ENCODE results near the gene ASPG.

Gene ASPG

DNA sequence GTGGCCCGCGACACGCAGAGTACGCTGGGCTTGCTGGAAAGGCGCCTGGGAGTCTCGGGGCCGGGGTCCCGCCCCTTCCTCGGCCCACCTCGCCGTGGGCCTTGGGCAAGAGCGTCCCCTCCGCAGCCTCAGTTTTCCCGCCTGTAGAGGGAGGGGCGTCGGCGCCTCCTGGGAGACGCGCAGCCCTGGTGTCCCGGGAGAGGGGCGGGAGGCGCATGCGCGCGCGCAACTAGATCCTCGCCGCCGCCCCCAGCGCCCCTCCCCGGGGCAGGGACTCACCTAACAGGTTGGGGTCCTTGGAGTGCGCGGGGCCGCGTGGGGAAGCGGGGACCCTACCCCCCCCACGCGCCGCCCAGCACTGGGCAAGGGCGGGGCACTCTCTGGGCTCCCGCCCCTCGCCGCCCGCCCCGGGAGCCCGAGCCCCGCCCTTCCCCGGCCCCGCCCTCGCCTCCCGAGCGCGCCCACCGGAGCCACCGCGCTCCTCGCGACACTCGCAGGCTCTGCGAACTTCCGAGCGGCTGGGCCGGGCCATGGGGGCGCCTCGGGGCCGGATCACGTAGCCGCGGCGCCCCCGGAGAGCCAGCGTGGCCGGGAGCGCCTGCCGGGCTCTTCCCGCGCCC, 52.7 kb downstream of the ASPG start, which contains the start of gene KIF26A:
KIF26A (plus strand) TSS at position 490 of the 620 bp plus-strand sequence. CDS start 136 bp downstream, outside the sequence.
- DNase-seq, result no peak

- no peak for DNase-seq
Observed at GRCh38 chr14:104138718-104139459, 53.4 kb downstream of the ASPG start.

DNA sequence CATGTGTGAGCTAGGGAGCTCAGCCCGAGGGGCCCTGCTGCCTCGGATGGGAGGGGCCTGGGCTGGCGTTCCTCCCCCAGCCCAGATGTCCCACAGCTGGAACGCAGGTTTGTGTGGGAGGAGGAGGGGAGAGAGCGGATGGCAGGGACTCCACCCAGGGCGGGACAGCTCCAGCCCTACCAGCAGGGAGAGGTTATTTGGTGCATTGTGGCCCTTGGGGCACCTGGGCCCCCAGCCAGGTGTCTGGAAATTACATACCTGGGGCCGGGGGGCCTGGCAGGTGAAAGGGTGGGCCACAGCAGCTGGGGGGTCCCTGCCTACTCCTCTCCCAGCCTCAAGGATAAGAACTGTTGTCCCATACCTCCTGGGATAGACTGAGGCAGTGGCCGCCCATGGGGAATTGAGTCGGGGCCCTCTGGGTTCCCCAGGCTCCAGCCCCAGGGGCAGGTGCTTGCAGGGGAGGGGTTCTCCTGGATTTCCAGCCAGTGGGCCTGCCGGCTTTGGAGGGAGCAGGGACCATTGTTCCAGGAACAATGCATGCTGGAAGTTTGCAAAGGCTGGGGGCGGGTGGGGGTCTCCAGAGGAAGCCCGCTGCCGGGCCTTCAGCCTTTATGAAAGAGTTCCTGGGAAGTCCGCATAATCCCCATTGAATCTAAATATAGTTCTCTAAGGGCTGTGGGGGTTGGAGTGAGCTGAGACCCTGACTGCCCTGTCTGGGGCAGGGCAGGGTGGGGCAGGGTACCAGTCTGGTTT, 54.1 kb downstream of the ASPG start:
- no peak for DNase-seq

GRCh38 chr14:104140213-104140462, 54.6 kb downstream of the ASPG start:
- DNase-seq, result no peak

DNA sequence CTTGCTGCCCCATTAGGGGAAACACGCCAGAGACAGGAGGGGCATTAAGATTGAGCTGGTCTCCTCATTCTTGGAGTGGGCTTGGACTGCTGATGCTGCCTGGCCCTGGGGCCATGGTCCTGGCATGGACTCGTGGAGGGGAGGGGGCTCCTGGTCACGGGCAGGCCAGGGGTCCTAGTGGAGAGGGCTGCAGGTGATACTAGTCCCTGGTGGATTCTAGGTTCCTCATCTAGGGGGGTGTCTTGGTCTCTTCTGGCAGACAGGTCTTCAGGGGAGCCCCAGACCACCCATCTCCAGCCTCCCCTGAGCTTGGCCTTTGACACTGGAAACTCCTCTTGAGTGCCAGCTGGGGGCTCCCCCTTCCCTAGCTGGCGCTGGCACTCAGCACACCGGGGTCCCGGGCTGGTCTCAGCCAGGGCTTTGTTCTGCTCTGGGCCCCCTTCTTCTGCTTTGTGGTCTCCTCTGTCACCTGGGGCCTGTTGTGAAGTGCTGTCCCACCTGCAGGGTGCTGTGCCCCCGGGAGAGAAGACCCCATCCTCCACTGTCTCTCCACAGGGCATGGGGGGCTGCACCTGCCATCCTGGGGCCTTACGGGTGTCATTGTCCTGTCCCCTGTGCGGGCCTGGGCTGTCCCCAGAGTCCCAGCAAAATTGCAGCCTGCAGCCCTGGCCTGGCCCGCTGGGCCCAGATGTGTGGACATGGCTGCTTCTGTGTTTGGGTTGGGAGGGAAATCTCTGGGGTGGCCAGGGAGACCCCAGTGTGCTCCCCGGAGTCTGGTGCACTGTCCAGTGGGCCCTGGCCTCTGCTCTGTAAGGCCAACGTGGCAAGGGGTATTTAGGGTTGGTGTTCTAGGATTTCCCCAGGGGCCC, 55.2 kb downstream of the ASPG start:
- no peak for DNase-seq

GRCh38 chr14:104141621-104142091, 56.2 kb downstream of the ASPG start:
- DNase-seq, result no peak

DNA sequence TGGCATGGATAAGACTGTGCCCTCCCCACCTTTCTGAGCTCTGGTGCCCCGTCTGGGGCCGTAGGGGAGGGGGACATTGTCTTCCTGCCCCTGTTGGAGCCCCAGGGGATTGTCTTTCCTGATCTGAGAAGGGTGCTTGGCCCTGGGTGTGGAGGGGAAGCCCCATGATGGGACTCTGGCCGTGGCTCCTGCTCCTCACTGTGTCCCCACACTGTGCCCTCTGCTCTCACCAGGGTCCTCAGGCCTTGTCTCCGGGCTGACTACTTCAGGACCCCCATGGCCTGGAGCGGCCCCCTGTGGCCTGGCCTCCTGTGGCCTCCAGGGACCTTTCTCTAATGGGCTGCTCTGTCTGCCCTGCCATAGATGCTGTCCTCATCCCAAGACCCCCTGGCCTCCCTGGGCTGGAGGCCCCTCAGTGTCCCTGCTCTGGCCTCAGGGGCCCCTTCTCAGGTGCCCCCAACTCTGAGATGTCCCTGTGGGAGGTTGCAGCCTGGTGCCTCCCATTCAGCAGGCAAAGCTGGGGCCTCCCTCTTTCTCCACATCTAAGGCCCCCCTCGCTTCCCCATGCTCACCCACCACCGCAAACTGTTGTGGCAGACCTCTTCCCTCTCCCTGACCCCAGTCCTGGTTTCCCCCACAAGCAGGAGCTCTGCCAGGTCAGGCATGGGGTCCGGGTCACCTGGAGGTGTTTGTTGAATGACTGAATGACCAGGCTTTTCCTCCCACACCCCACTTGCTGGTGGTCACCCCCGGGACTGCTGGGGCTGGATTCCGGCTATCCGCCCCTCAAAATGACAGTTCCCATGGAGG, 56.8 kb downstream of the ASPG start:
- DNase-seq, result no peak

DNA sequence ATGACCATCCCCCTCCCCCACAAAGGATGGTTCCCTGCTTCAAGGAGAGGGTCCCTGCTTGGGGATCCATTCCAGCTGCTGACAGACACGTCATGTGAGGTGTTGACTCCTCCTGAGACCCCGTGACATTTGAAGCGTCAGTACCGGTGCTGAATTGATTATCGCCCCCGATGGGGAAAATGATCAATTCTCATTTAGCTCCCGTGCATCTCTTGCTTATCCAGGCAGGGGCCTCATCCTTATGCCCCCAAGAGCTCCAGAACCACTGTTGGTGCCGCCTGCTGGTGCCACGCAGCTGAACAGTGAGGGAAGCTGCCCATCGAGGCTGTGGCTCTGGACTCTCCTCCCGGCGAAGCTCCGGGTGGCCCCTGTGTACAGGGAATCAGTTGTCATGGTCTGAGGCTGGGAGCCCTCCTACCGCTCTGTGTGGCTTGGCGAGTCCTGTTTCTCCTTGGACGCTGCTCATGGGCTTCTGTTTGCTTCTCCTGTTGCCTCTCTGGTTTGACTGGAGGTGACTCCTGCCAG, 57.5 kb downstream of the ASPG start:
- DNase-seq, result no peak

GRCh38 chr14:104143521-104144452, 58.3 kb downstream of the ASPG start:
- DNase-seq, result no peak

DNA sequence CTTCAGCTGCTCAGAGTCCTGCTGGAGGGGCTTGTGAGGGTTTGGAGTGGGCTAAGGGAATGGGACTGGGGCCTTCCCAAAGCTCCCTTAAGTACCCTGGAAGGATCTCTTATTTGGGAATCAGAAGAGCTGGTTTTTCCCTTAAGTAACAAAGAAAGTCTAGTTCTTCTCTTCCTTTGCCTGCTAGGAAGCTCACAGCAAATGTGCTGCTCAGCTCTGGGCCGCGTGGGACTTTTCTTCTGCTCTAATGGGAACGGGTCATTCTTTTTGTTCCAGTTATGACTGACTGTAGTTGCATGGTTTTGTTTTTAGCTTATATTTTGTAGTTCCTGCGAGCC, 58.9 kb downstream of the ASPG start:
- no peak for DNase-seq

GRCh38 chr14:104144911-104145825, 59.7 kb downstream of the ASPG start:
- DNase-seq, result no peak

DNA sequence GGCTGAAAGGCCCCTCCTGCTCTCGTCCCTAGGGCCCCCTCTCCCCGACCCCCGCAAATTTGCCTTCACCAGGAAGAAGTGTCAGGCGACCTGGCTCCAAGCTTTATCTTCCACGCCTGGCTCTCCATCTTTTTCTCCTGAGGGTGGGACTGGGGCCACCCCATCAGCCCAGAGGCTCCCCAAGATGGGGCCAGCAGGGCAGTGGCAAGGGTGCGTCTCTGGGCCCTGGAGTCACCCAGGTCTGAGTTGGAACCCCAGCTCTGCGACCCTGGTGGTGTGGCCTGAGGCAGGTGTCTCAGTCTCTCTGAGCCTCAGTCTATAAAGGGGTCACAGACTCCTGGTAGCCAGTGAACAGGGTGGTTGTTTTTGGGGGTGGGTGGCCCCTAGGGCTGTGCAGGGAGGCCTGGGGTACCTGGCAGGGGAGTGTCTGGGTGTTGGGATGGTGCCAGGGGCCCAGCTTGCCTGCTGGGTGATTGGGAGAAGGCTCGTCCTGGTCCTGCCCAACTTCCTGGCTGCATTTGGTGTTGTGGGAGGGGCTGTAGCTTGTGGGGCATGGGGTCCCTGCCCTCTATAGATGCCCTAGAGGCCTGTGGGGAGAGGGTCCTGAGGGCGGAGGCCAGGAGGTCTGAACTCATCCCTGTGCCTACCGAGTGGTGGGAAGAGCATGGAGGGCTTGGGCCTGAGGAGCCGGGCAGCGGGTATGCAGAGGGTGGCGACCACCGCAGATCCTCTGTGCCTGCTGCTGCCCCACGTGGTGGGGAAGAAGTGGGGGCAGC, 60.5 kb downstream of the ASPG start:
- DNase-seq, result no peak

- no peak for DNase-seq
Observed at GRCh38 chr14:104146651-104147345, 61.3 kb downstream of the ASPG start.

DNA sequence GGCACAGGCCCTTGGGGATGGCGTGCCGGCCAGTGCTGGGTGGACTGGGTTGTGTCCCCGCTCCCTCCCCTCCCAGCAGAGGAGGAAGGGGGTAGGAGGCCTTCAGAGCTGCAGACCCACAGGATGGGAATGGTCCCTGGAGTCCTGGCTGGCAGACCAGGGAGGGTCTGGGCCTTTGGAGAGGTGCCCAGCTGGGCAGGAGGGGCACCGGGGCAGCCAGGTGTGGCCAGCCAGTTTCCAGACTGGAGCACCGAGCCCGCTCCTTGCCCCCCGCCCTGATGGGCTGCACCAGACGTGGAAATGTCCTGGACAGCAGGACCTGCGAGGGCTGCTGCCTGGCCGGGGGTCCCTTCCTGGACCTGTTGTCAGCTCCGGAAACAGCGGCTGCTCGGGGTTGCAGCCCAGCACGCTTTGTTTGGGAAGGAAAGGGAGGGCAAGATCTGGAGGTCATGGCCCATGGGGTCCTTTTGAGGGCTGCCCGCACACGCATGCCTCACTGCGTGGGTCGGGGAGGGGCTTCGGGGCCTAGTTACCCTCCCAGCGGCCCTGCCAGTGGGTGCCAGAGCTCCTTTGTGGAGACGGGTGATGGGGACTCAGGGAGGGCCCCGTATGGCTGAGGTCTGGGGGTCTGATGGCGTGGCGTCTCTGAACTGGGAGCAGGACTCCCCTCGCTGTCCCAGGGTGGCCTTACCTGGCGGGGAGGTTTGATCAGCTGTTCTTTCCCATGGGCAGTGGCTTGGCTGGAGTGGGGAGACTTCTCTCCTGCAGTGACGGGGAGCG, 62.0 kb downstream of the ASPG start:
- DNase-seq, result no peak

GRCh38 chr14:104148433-104149277, 63.2 kb downstream of the ASPG start:
- DNase-seq, result no peak

GRCh38 chr14:104149278-104149595, 63.7 kb downstream of the ASPG start:
- no peak for DNase-seq
